ENCODE results near the gene RABL6. TPM values are rescaled to one million over a fixed set of nuclear protein-coding genes. Genes with fewer than 3 reads are reported as not detected.

RABL6 gene, protein sequence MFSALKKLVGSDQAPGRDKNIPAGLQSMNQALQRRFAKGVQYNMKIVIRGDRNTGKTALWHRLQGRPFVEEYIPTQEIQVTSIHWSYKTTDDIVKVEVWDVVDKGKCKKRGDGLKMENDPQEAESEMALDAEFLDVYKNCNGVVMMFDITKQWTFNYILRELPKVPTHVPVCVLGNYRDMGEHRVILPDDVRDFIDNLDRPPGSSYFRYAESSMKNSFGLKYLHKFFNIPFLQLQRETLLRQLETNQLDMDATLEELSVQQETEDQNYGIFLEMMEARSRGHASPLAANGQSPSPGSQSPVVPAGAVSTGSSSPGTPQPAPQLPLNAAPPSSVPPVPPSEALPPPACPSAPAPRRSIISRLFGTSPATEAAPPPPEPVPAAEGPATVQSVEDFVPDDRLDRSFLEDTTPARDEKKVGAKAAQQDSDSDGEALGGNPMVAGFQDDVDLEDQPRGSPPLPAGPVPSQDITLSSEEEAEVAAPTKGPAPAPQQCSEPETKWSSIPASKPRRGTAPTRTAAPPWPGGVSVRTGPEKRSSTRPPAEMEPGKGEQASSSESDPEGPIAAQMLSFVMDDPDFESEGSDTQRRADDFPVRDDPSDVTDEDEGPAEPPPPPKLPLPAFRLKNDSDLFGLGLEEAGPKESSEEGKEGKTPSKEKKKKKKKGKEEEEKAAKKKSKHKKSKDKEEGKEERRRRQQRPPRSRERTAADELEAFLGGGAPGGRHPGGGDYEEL
- 46.5 and 65.9 TPM in 2 replicates for total RNA-seq

DNA sequence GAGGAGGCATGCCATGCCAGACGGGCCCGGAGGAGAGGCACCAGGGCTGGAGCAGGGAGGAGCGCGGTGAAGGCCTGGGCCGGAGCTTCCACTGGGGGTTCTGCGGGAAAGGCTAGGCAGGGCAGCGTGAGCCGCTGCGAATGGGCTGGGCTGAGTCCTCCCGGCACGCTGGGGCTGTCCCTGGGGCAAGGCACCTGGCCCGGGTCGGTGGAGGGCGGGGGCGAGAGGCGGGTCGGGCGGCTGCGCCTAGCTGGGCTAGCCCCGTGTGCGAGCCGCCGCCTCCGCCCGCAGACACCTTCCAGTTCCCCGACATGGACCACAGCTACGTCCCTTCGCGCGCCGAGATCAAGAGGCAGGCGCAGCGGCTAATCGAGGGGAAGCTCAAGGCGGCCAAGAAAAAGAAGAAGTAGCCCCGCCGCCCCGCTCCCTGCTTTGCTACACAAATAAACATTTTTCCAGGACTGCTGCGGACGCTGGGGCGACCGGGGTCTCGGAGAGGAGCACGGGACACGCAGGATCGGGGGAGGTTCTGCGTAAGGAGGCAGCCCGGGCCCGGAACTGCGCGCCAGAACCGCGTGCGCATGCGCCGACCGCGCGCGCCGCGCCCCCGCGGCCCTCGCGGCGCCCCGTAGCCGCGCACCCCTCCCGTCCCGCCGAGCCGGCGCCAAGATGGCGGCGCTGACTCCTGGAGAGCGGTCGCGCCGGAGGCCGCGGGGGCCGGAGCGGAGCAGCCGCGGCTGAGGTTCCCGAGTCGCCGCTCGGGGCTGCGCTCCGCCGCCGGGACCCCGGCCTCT lies at the start of gene RABL6:
TSS of gene RABL6 (plus strand) at position 668 of the 794 bp plus-strand sequence. CDS start 249 bp downstream, outside the sequence.

DNA sequence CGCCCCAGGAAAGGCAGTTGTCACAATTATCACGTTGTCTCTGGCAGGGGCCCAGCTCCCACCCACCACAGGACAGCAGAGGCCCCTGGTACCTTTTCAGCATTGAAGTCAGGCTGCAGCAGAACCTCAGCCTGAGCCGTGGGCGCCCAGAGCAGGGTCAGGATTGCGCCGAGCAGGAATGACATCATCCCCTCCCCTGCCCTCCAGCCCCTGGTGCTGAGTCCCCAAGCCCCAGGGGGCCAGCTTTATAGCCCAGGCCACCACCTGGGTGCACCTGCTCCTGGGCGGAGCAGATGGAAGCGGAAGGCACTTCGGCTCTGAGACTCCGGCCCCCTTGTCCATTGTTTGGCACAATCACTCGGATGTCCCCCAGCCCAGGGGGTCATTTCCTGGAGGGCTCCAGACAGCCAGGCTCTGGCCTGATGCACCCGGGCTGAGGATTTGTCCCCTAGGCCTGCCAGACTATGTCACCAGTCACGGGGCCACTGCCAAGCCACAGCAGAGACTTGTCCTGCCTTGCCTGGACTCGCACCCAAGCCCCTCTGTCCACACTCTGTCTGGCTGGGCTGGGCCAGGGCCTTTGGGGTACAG lies 43.4 kb upstream of the RABL6 start, which contains the start of gene LCN15:
TSS of gene LCN15 (minus strand) at position 218 of the 591 bp plus-strand sequence. CDS start at position 188, 30 bp downstream.

DNA sequence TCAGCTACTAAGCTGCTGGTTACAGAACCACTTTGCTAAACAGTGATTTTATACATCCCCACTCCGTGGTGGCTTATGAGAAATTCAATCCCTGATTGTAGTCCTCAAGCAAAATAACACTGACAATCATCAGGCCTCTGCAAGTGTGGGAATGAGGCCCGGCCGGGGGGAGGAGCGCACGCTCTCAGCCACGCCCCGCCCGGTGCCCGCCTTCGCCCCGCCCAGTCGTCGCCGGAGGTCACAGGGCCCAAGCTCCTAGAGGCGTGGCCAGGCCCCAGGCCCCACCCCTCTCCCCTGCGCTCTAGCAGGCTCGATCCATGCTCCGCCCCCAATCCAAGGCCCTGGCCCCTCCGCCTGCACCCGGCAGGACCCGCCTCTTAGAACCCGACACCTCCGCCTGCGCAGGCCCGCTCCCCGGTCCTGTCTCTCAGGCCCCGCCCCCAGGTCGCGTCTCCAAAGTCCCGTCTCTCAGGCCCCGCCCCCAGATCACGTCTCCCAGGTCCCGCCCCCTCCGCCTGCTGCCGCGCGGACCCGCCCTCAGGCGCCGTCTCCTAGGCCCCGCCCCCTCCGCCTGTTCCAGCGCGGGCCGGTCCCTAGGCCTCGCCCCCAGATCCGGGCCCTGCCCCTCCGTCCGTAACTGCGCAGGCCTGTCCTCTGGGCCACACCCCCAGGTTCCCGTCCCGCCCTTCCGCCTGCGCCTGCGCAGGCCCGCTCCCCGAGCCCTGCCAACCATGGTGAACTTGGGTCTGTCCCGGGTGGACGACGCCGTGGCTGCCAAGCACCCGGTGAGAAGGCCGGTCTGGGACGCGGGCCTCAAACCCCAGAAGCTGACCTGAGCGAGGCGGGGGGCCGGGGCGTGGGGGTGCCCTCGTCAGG lies 16.9 kb upstream of the RABL6 start, which contains the start of gene TMEM141:
TSS of gene TMEM141 (plus strand) at position 705 of the 876 bp plus-strand sequence. CDS start at position 732, 27 bp downstream.

DNA sequence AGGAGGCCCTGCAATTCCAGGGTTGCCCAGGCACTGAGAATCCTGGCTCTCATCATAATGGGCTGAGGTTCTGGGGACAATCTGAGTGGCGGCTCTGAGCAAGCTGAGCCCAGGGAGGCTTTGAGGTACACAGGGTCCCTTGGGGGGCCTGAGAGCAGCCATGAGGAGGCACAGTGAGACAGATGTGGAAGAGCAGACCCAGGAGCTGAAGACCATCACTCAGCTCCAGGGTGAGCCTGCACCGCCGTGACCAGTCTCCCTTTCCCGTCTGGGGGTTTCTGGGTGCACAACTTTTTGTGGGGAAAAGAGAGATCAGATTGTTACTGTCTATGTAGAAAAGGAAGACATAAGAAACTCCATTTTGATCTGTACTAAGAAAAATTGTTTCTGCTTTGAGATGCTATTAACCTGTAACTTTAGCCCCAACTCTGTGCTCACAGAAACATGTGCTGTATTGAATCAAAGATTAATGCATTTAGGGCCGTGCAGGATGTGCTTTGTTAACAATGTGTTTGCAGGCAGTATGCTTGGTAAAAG lies 11.4 kb upstream of the RABL6 start, which contains the start of gene CCDC183:
TSS of gene CCDC183 (plus strand) at position 101 of the 537 bp plus-strand sequence. CDS start at position 161, 60 bp downstream.

DNA sequence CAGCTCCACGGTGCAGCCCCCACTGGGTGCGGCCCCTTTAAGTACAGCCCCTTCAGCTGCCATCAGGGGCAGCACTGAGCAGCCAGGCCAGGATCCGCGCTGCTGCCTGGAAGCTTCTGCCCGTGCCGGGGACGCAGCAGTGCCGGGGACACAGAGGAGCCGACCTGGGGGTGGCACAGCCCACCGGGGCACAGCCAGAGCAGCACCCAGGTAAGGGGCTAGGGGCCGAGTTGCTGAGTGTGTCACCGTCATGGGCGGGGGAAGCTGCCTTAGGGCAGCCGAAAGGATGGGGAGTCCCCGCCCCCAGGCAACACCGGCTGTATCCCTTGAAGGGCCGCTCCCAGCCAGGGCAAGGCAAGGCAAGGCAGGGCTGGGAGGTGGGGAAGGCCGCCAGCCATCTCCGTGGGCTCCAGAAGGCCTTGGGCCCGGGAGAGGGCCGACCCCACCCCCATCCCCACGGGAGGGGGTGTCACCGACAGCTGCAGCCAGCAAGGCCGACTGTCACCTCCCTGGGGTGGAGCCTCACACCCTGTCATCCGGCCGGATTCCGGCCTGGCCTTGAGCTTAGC lies 34.7 kb downstream of the RABL6 start, which contains the start of gene AJM1:
TSS of gene AJM1 (plus strand) at position 99 of the 569 bp plus-strand sequence. CDS start 1,937 bp downstream, outside the sequence.

DNA sequence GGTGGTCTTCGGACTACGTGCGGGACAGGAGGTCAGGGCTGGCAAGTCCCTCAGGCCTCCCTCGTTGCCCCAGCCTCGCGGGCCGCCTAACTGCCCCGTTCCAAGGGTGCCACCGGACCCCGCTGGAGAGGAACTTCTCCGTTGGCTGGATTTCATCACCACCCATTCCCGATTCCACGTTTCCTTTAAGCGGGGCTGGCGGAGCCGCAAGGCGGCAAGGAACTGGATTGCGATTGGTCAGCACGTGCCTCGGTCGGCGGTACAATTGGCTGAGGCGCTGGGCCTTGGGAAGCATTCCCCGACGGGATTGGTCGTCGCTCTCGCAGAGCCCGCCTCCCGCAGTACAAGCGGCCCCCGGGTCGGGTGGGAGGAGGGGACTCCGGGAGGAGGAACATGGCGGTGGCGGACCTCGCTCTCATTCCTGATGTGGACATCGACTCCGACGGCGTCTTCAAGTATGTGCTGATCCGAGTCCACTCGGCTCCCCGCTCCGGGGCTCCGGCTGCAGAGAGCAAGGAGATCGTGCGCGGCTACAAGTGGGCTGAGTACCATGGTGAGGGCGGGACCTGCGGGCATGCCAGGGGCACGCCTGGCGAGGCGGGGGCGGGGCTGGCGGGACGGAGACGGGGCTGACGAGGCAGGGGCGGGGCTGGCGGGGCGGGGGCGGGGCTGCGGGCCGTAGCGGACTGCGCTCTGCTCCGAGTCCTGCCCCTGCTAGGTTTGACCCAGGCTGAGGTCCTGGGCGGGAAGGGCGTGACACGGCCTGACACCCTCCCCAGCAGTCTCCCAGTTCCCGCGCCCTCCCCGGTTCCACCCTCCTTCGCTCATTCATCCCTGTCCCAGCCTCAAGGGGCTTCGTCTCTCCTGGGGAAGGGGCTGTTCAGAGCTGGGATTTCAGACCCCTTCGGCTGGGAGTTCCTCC lies 41.6 kb downstream of the RABL6 start, which contains the start of gene PHPT1:
TSS of gene PHPT1 (plus strand) at position 372 of the 922 bp plus-strand sequence. CDS start at position 394, 22 bp downstream.

DNA sequence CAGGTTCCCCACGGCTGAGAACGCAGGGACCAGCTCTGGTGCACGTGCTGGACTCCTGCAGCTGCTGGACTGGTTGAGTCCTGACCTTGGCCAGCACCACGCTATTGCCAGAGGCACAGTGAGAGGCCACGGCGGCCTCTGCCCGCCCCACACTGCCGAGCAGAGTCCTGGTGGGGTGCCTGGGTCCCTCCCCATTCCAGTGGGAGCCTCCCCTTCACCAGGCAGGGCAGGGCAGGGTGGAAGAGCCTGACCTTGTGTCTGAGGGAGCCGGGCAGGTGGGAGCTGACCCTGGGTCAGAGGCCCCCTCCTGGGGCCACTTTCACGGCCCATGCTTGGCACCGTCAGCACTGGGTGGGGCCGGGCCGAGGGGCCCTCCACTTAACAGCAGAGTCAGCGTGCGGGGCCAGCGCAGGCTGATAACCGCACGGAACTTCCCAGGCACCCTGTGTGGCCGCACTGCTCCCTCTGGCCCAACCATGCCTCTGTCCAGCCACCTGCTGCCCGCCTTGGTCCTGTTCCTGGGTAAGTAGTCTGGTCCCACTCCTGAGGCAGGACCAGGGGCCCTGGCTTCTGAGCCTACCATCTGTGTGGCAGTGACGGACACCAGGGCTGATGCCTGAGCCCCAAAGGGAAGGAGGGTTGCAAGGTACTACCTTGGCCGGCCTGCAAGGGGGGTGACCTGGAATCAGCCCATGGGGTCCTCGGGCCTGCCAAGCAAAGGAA lies 44.4 kb downstream of the RABL6 start, which contains the start of gene MAMDC4:
TSS of gene MAMDC4 (plus strand) at position 406 of the 723 bp plus-strand sequence. CDS start at position 477, 71 bp downstream.

DNA sequence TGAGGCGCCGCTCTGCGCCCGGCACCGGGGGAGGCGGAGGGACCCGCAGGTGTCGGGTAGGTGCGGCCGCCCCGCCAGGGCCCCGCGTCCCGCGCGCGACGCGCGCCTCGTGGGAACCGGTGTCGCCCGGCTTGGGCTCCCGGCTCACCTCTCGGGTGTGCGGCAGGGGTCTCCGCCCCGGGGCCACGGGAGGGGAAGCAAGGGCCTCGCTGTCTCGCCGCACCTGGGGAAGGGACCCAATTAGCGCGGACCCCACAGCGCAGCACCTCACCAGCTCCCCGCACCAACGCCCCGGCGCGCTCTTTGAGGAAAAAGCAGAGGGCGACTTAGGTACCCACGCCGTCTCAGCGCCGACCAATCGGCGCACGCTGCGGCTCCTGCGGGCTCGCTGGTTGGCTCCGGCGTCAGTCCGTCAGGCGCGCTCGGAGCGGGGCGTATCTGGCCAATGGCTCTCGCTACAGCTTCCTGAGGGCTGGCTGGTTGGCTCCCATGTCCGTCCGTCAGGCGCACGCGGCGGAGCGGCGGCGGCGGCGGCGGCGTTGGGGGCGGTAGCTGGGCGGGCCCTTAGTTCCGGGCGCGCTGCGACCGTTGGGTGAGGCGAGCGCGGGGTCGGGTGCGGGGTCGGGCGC lies 78.3 kb downstream of the RABL6 start, which contains the start of gene TRAF2:
TSS of gene TRAF2 (plus strand) at position 567 of the 629 bp plus-strand sequence. CDS start 12,225 bp downstream, outside the sequence.

Other genes with a start within 250 kb of the RABL6 start
- 13.2 and 23.9 TPM in 2 replicates for gene EGFL7, start 145.0 kb upstream of the RABL6 start, total RNA-seq
- 54.1 and 69.6 TPM in 2 replicates for gene AGPAT2, start 120.5 kb upstream of the RABL6 start, total RNA-seq
- 0.43 and 5.3 TPM in 2 replicates for gene DIPK1B, start 95.4 kb upstream of the RABL6 start, total RNA-seq
- under 0.01 TPM in 1 of 2 replicates, not detected in the other for gene LCN10, start 65.0 kb upstream of the RABL6 start, total RNA-seq
- not detected in 2 replicates for gene LCN6, start 59.4 kb upstream of the RABL6 start, total RNA-seq
- not detected in 2 replicates for gene LCN8, start 49.7 kb upstream of the RABL6 start, total RNA-seq
- under 0.01 TPM in 1 of 2 replicates, not detected in the other for gene LCN15, start 43.4 kb upstream of the RABL6 start, total RNA-seq
- 145 and 153 TPM in 2 replicates for gene TMEM141, start 16.6 kb upstream of the RABL6 start, total RNA-seq
- 0.43 TPM in 1 of 2 replicates, not detected in the other for gene CCDC183, start 11.6 kb upstream of the RABL6 start, total RNA-seq
- 1.1 and 1.7 TPM in 2 replicates for gene AJM1, start 34.5 kb downstream of the RABL6 start, total RNA-seq
- gene PHPT1, start 41.5 kb downstream of the RABL6 start, total RNA-seq = 64.6 and 90.8 TPM in 2 replicates
- 1.1 and 1.9 TPM in 2 replicates for gene MAMDC4, start 44.4 kb downstream of the RABL6 start, total RNA-seq
- 188 and 239 TPM in 2 replicates for gene EDF1, start 58.4 kb downstream of the RABL6 start, total RNA-seq
- gene TRAF2, start 78.6 kb downstream of the RABL6 start, total RNA-seq = 10.4 and 14.5 TPM in 2 replicates
- 168 and 235 TPM in 2 replicates for gene FBXW5, start 136.8 kb downstream of the RABL6 start, total RNA-seq
- not detected in 2 replicates for gene C8G, start 137.3 kb downstream of the RABL6 start, total RNA-seq
- gene LCN12, start 144.3 kb downstream of the RABL6 start, total RNA-seq = 1.2 TPM in 1 of 2 replicates, not detected in the other
- gene PTGDS, start 169.6 kb downstream of the RABL6 start, total RNA-seq = not detected in 2 replicates
- gene LCNL1, start 175.0 kb downstream of the RABL6 start, total RNA-seq = not detected in 2 replicates
- 16.4 and 21.4 TPM in 2 replicates for gene PAXX, start 184.5 kb downstream of the RABL6 start, total RNA-seq
- gene CLIC3, start 188.6 kb downstream of the RABL6 start, total RNA-seq = 4.0 and 4.8 TPM in 2 replicates
- 9.8 and 13.0 TPM in 2 replicates for gene ABCA2, start 220.3 kb downstream of the RABL6 start, total RNA-seq
- gene FUT7, start 224.1 kb downstream of the RABL6 start, total RNA-seq = not detected in 2 replicates
- 8.3 and 9.4 TPM in 2 replicates for gene NPDC1, start 238.2 kb downstream of the RABL6 start, total RNA-seq
- gene ENTPD2, start 246.1 kb downstream of the RABL6 start, total RNA-seq = 0.21 and 1.7 TPM in 2 replicates